Measurements from ENCODE around the gene GIPR. TPM values are rescaled to one million over a fixed set of nuclear protein-coding genes. Genes with fewer than 3 reads are reported as not detected.
"Not testable (repeated sequence)": the region's sequence is repeated elsewhere in the genome, so short reads cannot be mapped to it uniquely, and the experiment has no call there.

Gene GIPR, protein sequence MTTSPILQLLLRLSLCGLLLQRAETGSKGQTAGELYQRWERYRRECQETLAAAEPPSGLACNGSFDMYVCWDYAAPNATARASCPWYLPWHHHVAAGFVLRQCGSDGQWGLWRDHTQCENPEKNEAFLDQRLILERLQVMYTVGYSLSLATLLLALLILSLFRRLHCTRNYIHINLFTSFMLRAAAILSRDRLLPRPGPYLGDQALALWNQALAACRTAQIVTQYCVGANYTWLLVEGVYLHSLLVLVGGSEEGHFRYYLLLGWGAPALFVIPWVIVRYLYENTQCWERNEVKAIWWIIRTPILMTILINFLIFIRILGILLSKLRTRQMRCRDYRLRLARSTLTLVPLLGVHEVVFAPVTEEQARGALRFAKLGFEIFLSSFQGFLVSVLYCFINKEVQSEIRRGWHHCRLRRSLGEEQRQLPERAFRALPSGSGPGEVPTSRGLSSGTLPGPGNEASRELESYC
- total RNA-seq, result 1 to 10 TPM; 1.8 to 2.3 TPM

- Mint-ChIP-seq H3K36me3 (ENCODE audit: low read depth) (no peaks in the 10 kb centered on the region), H3K27ac (no peak within 1 kb of the TSS), H3K9me3 (no peaks in the 10 kb centered on the region), H3K4me3 (peak within 1 kb of the TSS; percentile 75), H3K27me3 (ENCODE audit: low read depth) (peaks cover 20% of the 10 kb centered on the region), H3K4me1 (ENCODE audit: low read depth) (peaks cover 36% of the 10 kb centered on the region)
- CTCF ChIA-PET, result interaction anchor here (0.9 to 1.0 kb wide), 2 partner anchors 8 to 78 kb away, joined by 3 to 4 read pairs; no protein-coding TSS in a partner anchor
- DNase-seq, result peak; percentile 82
- intact Hi-C loops (cut with micrococcal nuclease), result loop anchor here (1.0 to 2.0 kb wide), 3 partner anchors 14 to 217 kb away; no protein-coding TSS in a partner anchor
These were observed at the start of gene GIPR for GRCh38 chr19:45667620-45668341. TSS of gene GIPR (plus strand) at chr19:45668221. CDS start at chr19:45669521, 1,300 bp downstream.

DNA sequence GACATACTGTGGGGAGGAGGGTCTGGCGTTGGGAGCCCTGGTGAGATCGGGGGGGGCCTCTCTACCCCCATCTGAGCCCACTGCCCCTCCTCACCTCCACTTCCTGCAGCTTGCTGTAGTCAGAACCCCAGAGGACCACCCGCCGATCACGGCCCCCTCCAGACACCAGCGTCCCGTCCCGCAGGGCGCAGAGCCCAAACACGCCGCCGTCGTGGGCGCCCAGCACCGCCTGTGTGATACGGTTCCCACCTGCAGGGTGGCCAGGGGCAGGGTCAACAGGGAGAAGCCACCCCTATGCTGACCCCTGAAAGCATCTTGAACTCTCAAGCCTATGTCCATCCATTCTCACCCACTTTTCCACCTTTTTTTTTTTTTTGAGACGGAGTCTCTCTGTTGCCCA, 46.6 kb upstream of the GIPR start:
- Mint-ChIP-seq H3K36me3 (ENCODE audit: low read depth) (peaks cover 68% of the 10 kb centered on the region), H3K9me3 (no peaks in the 10 kb centered on the region), H3K27me3 (ENCODE audit: low read depth) (no peaks in the 10 kb centered on the region), H3K4me3 (no peak overlapping the region), H3K4me1 (ENCODE audit: low read depth) (peaks cover 2% of the 10 kb centered on the region), H3K27ac (no peak overlapping the region)
- intact Hi-C loops (cut with micrococcal nuclease), result no loop called here
- CTCF ChIA-PET, result no interaction called here
- DNase-seq, result no peak

DNA sequence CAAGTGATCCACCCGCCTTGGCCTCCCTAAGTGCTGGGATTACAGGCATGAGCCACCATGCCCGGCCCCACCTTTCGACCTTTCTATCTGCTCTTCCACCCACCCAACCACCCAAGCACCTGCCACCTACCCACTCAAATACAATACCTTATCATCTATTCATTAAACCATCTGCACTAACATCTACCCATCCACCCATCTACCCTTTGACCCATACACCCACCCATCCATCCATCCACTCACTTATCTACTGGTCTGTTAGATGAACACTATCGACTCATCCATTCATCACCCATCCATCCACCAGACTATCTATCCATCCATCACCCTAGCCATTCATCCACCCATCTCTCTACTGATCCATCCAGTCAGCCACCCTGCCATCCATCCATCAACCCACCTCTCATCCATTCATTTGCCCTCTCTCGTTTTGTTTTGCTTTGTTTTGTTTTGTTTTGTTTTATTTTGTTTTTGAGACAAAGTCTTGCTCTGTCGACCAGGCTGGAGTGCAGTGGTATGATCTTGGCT, 46.0 kb upstream of the GIPR start:
- peaks cover 2% of the 10 kb centered on the region for H3K4me1 Mint-ChIP-seq (ENCODE audit: low read depth)
- no peak for DNase-seq
- H3K27me3 Mint-ChIP-seq (ENCODE audit: low read depth), result no peaks in the 10 kb centered on the region
- peak overlapping the region; percentile 7 for H3K27ac Mint-ChIP-seq
- intact Hi-C loops (cut with micrococcal nuclease), result no loop called here
- no peak overlapping the region for H3K4me3 Mint-ChIP-seq
- H3K36me3 Mint-ChIP-seq (ENCODE audit: low read depth), result peaks cover 65% of the 10 kb centered on the region
- no peaks in the 10 kb centered on the region for H3K9me3 Mint-ChIP-seq
- CTCF ChIA-PET, result interaction anchor here (0.9 kb wide), 1 partner anchor 16 kb away, joined by 4 read pairs; no protein-coding TSS in a partner anchor

DNA sequence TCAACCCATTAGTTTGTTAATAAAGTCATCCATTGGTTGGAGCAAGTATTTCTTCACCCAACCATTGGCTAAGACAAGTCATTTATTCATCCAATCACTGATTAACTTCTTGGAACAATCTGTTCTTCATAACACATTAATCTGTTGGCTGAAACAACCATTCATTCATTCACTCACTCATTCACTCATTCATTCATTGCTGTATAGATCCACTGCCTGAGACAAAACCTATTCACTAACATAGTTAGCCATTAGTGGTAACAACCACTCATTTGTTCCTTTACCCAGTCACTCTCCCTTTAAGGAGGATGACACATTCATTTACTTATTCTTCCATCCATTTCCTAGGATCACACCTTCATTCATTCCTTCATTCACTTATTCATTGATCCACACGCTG, 44.0 kb upstream of the GIPR start:
- DNase-seq, result no peak
- Mint-ChIP-seq H3K4me1 (ENCODE audit: low read depth) (peaks cover 2% of the 10 kb centered on the region), H3K9me3 (no peaks in the 10 kb centered on the region), H3K27me3 (ENCODE audit: low read depth) (no peaks in the 10 kb centered on the region), H3K36me3 (ENCODE audit: low read depth) (peaks cover 67% of the 10 kb centered on the region), H3K4me3 (no peak overlapping the region), H3K27ac (no peak overlapping the region)
- intact Hi-C loops (cut with micrococcal nuclease), result no loop called here
- CTCF ChIA-PET, result interaction anchor here (1.3 kb wide), 1 partner anchor 18 kb away, joined by 3 read pairs; no protein-coding TSS in a partner anchor

DNA sequence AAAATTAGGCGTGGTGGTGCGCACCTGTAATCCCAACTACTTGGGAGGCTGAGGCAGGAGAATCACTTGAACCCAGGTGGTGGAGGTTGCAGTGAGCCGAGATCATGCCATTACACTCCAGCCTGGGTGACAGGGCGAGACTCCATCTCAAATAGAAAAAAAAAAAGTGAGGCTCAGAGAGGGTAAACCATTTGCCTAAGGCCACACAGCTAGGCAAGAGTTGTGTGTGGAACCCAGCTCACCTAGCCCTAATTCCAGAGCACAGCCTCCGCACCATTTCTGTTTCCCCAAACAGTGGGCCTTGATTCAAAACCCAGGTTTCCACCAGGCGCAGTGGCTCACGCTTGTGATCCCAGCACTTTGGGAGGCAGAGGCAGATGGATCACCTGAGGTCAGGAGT, 39.8 kb upstream of the GIPR start:
- H3K4me3 Mint-ChIP-seq; H3K27me3 Mint-ChIP-seq (ENCODE audit: low read depth); DNase-seq; intact Hi-C loops (cut with micrococcal nuclease); CTCF ChIA-PET; H3K9me3 Mint-ChIP-seq; H3K27ac Mint-ChIP-seq: not testable (repeated sequence)
- H3K36me3 Mint-ChIP-seq (ENCODE audit: low read depth), result peaks cover 61% of the 10 kb centered on the region
- peaks cover 20% of the 10 kb centered on the region for H3K4me1 Mint-ChIP-seq (ENCODE audit: low read depth)

DNA sequence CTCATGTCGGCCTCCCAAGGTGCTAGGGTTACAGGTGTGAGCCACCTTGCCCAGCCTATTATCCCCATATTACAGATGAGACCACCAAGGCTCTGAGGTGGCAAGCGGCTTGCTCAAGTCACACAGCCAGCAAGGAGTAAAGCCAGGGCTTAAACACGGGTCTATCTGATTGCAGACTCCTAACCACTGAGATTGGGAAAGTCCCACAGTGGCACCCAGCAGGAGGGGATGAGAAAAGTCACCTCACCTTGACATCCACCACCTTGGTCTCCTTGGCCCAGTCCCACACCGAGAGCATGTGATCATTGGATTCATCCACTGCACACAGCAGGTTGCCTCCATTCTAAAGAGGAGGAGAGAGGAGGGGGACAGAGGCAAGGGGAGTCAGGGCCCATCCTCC, 38.3 kb upstream of the GIPR start:
- Mint-ChIP-seq H3K36me3 (ENCODE audit: low read depth) (peaks cover 56% of the 10 kb centered on the region), H3K4me3 (peak overlapping the region; percentile 16), H3K9me3 (no peaks in the 10 kb centered on the region), H3K4me1 (ENCODE audit: low read depth) (peaks cover 20% of the 10 kb centered on the region), H3K27me3 (ENCODE audit: low read depth) (no peaks in the 10 kb centered on the region), H3K27ac (peak overlapping the region; percentile 97)
- intact Hi-C loops (cut with micrococcal nuclease), result loop anchor here (1.0 kb wide), 3 partner anchors 13 to 45 kb away; partner anchors contain the start of gene OPA3
- peak; percentile 57 for DNase-seq
- CTCF ChIA-PET, result interaction anchor here (5.4 kb wide), 1 partner anchor 12 kb away, joined by 38 read pairs; no protein-coding TSS in a partner anchor

- peaks cover 52% of the 10 kb centered on the region for H3K36me3 Mint-ChIP-seq (ENCODE audit: low read depth)
- peaks cover 19% of the 10 kb centered on the region for H3K4me1 Mint-ChIP-seq (ENCODE audit: low read depth)
- no peak overlapping the region for H3K4me3 Mint-ChIP-seq
- no peaks in the 10 kb centered on the region for H3K9me3 Mint-ChIP-seq
- no peaks in the 10 kb centered on the region for H3K27me3 Mint-ChIP-seq (ENCODE audit: low read depth)
- DNase-seq, result peak; percentile 86
- peak overlapping the region; percentile 97 for H3K27ac Mint-ChIP-seq
- CTCF ChIA-PET, result interaction anchor here (0.6 to 5.4 kb wide), 6 partner anchors 9 to 1233 kb away, joined by 3 to 38 read pairs (median 4); partner anchors contain the start of genes EML2 and PPM1N
- intact Hi-C loops (cut with micrococcal nuclease), result loop anchor here (1.0 kb wide), 3 partner anchors 12 to 46 kb away; partner anchors contain the start of gene OPA3
These were observed 37.6 kb upstream of the GIPR start for GRCh38 chr19:45630463-45630862.

GRCh38 chr19:45632468-45633196, 35.4 kb upstream of the GIPR start:
- peaks cover 42% of the 10 kb centered on the region for H3K36me3 Mint-ChIP-seq (ENCODE audit: low read depth)
- CTCF ChIA-PET, result interaction anchor here (5.4 kb wide), 1 partner anchor 9 kb away, joined by 38 read pairs; no protein-coding TSS in a partner anchor
- no peaks in the 10 kb centered on the region for H3K9me3 Mint-ChIP-seq
- H3K27ac Mint-ChIP-seq, result peak overlapping the region; percentile 87
- intact Hi-C loops (cut with micrococcal nuclease), result no loop called here
- DNase-seq, result peak; percentile 69
- peak overlapping the region; percentile 21 for H3K4me3 Mint-ChIP-seq
- no peaks in the 10 kb centered on the region for H3K27me3 Mint-ChIP-seq (ENCODE audit: low read depth)
- peaks cover 20% of the 10 kb centered on the region for H3K4me1 Mint-ChIP-seq (ENCODE audit: low read depth)

GRCh38 chr19:45636275-45636674, 31.7 kb upstream of the GIPR start:
- Mint-ChIP-seq H3K4me3 (no peak overlapping the region), H3K27me3 (ENCODE audit: low read depth) (no peaks in the 10 kb centered on the region), H3K36me3 (ENCODE audit: low read depth) (peaks cover 40% of the 10 kb centered on the region), H3K9me3 (no peaks in the 10 kb centered on the region), H3K27ac (no peak overlapping the region), H3K4me1 (ENCODE audit: low read depth) (peaks cover 30% of the 10 kb centered on the region)
- DNase-seq, result no peak
- intact Hi-C loops (cut with micrococcal nuclease), result no loop called here
- CTCF ChIA-PET, result interaction anchor here (0.6 kb wide), 1 partner anchor 45 kb away, joined by 3 read pairs; no protein-coding TSS in a partner anchor

DNA sequence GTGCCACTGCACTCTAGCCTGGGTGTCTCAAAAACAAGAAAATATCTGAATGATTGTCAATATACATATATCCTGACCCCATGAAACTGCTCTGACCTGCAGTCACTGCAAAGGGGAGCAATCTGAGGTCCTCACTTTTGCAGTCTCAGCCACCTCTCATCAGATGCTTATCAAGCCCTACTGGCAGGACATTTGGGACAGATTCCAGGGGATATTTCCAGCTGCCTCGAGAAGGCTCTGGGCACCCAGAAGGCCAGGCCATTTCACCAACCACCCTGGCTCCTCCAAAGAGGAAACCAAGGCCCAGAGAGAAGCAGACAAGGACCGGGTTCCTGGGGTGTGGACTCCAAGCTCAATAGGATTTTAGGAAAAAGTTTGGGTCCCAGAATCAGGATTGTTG, 31.1 kb upstream of the GIPR start:
- no peak for DNase-seq
- Mint-ChIP-seq H3K9me3 (no peaks in the 10 kb centered on the region), H3K27me3 (ENCODE audit: low read depth) (no peaks in the 10 kb centered on the region), H3K4me3 (peak overlapping the region; percentile 34), H3K36me3 (ENCODE audit: low read depth) (peaks cover 40% of the 10 kb centered on the region), H3K4me1 (ENCODE audit: low read depth) (peaks cover 31% of the 10 kb centered on the region), H3K27ac (no peak overlapping the region)
- CTCF ChIA-PET, result interaction anchor here (0.6 to 0.7 kb wide), 3 partner anchors 31 to 514 kb away, joined by 3 to 4 read pairs (median 3); no protein-coding TSS in a partner anchor
- intact Hi-C loops (cut with micrococcal nuclease), result no loop called here

DNA sequence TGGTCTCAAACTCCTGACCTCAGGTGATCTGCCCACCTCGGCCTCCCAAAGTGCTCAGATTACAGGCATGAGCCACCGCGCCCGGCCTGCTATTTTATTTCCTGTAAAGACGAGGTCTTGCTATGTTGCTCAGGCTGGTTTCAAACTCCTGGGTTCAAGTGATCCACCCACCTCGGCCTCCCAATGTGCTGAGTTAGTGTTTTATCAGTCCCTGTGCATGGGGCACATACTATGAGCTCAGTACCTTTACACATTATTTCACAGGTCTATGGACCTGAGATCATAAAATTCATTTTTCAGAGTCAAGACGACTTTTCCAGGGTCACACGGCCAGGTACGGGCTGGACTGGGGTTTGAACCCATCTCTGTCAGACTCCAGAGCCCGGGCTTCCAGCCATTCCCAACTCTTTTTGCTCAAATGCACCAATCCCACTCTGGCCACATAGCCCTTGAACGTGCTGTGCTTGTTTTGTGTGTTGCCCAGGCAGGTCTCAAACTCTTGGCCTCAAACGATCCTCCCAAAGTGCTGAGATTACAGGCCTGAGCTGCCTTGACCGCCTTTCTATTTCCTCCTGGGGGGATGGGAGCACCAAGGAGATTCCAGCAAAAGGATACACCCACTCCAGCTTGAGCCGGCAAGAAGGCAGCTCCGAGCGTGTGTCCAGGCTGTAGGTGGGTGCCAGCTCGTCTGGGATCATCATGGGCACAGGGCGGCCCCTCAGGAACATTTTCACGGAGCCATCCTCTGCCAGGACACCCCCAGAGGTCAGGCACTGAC, 29.9 kb upstream of the GIPR start:
- CTCF ChIA-PET, result interaction anchor here (0.9 to 1.0 kb wide), 2 partner anchors 15 to 80 kb away, joined by 3 to 4 read pairs; no protein-coding TSS in a partner anchor
- H3K4me3 Mint-ChIP-seq, result peak overlapping the region; percentile 92
- peaks cover 28% of the 10 kb centered on the region for H3K4me1 Mint-ChIP-seq (ENCODE audit: low read depth)
- no peaks in the 10 kb centered on the region for H3K9me3 Mint-ChIP-seq
- H3K27me3 Mint-ChIP-seq (ENCODE audit: low read depth), result no peaks in the 10 kb centered on the region
- H3K27ac Mint-ChIP-seq, result no peak overlapping the region
- no peak for DNase-seq
- peaks cover 33% of the 10 kb centered on the region for H3K36me3 Mint-ChIP-seq (ENCODE audit: low read depth)
- intact Hi-C loops (cut with micrococcal nuclease), result no loop called here
